Suprapubic skin (tissue), 3 donors: Measurements from ENCODE around the gene ERCC8.

Experiments
- CTCF ChIP-seq, 2 donors: fragments of 200-600 bp in 1 of 2; fragments of 450-650 bp in 1 of 2; sonication (generic) in 1 of 2; IDR thresholded peaks; one replicate each; pipeline ENCODE4 v1.5.1; 2016 to 2019; ENCODE audit warnings: antibody characterized with exemption in 2 of 2, mild to moderate bottlenecking in 1 of 2, moderate library complexity in 1 of 2
- EP300 ChIP-seq: sonication (generic); formaldehyde crosslinking; IDR thresholded peaks from one replicate; pipeline ENCODE4 v1.6.1; 2017; ENCODE audit warnings: antibody characterized with exemption
- POLR2A ChIP-seq, 2 donors: fragments of 450-650 bp; IDR thresholded peaks; one replicate each; pipeline ENCODE4 v1.6.1; 2017; ENCODE audit warnings: antibody characterized with exemption in 2 of 2, mild to moderate bottlenecking in 2 of 2, moderate library complexity in 2 of 2

GRCh38 chr5:60961685-60962084 lies 16.8 kb upstream of the ERCC8 start:
- no peak for TF ChIP-seq EP300
- no peak for TF ChIP-seq CTCF (IDR thresholded peaks at IDR 0.05)
- TF ChIP-seq POLR2A (IDR thresholded peaks at IDR 0.05): no peak
